SK-N-SH (cell line): ENCODE data around the gene MAPT. TPM values are rescaled to one million over a fixed set of nuclear protein-coding genes. Genes with fewer than 3 reads are reported as not detected.

Source experiments
- CTCF ChIA-PET: fragments of 300-600, 350-600 bp; formaldehyde crosslinking; extraction: SDS; loops from one replicate; lab custom pipeline; 2021; lab: Yijun Ruan, JAX
- POLR2A ChIA-PET: fragments of 350-600 bp; sonication (Branson Sonifier 250); formaldehyde crosslinking; extraction: SDS; loops from one replicate; lab custom pipeline; 2020; ENCODE audit warnings: antibody characterized with exemption, inconsistent platforms; lab: Yijun Ruan, JAX
- DNase-seq: peaks from one replicate; pipeline ENCODE4 v3.0.0; 2012
- H2AFZ ChIP-seq: fragments of 200-600 bp; sonication (generic); 2 replicates; pipeline ENCODE4 v1.8.1; 2016; ENCODE audit warnings: antibody characterized with exemption, mild to moderate bottlenecking, low read depth
- H3F3A ChIP-seq: fragments of 200-600 bp; sonication (generic); replicated peaks from 2 replicates; pipeline ENCODE3; 2016; ENCODE audit warnings: antibody characterized with exemption, mild to moderate bottlenecking; ENCODE audit not compliant: insufficient read depth
- H3K27ac ChIP-seq, 2 experiments: fragments of 200-500 bp in 1 of 2; fragments of 200-600 bp in 1 of 2; sonication (Bioruptor generic) in 1 of 2; sonication (generic), shearing (Covaris generic) in 1 of 2; 2 replicates each; pipeline versions ENCODE4 v1.5.1 to v1.6.1; 2014 to 2016; ENCODE audit warnings: low read depth in 2 of 2, inconsistent platforms in 1 of 2, low read length in 1 of 2, mild to moderate bottlenecking in 1 of 2, mixed read lengths in 1 of 2
- H3K27me3 ChIP-seq: fragments of 200-600 bp; sonication (generic), shearing (Covaris generic); 2 replicates; pipeline ENCODE4 v1.6.1; 2016; ENCODE audit warnings: mixed run types; ENCODE audit not compliant: insufficient read depth
- H3K36me3 ChIP-seq, 2 experiments: fragments of 200-500 bp in 1 of 2; fragments of 200-600 bp in 1 of 2; sonication (Bioruptor generic) in 1 of 2; sonication (generic) in 1 of 2; replicated peaks in 1 of 2; 2 replicates each; pipeline versions ENCODE3 to v1.5.1; 2014 to 2016; ENCODE audit warnings: low read length in 1 of 2, mild to moderate bottlenecking in 1 of 2; ENCODE audit not compliant: insufficient read depth in 2 of 2, control insufficient read depth in 1 of 2
- H3K4me1 ChIP-seq, 2 experiments: fragments of 200-500 bp in 1 of 2; fragments of 200-600 bp in 1 of 2; sonication (Bioruptor generic) in 1 of 2; sonication (generic), shearing (Covaris generic) in 1 of 2; 2 replicates each; pipeline versions ENCODE4 v1.5.1 to v1.6.1; 2014 to 2016; ENCODE audit warnings: low read depth in 1 of 2, low read length in 1 of 2, mixed run types in 1 of 2; ENCODE audit not compliant: insufficient read depth in 2 of 2, control insufficient read depth in 1 of 2
- H3K4me2 ChIP-seq: fragments of 200-600 bp; sonication (generic), shearing (Covaris generic); 2 replicates; pipeline ENCODE4 v1.6.1; 2017; ENCODE audit warnings: mixed run types
- H3K4me3 ChIP-seq, 2 experiments: fragments of 200-500 bp in 1 of 2; fragments of 200-600 bp in 1 of 2; sonication (Bioruptor generic) in 1 of 2; sonication (generic), shearing (Covaris generic) in 1 of 2; 2 replicates each; pipeline versions ENCODE4 v1.5.1 to v1.8.1; 2014 to 2016; ENCODE audit warnings: low read depth in 2 of 2, inconsistent platforms in 1 of 2, low read length in 1 of 2, mild to moderate bottlenecking in 1 of 2, mixed read lengths in 1 of 2, moderate library complexity in 1 of 2
- H3K79me2 ChIP-seq: fragments of 200-600 bp; sonication (generic); 2 replicates; pipeline ENCODE4 v1.8.1; 2017; ENCODE audit warnings: mild to moderate bottlenecking; ENCODE audit not compliant: insufficient read depth
- H3K9ac ChIP-seq: fragments of 200-600 bp; sonication (generic); 2 replicates; pipeline ENCODE4 v1.6.1; 2017; ENCODE audit warnings: mixed run types
- H3K9me2 ChIP-seq: fragments of 200-600 bp; sonication (generic); 2 replicates; pipeline ENCODE4 v1.6.1; 2017; ENCODE audit warnings: mixed run types
- H3K9me3 ChIP-seq: fragments of 200-600 bp; sonication (generic); 2 replicates; pipeline ENCODE4 v1.6.1; 2017; ENCODE audit warnings: mixed run types, mild to moderate bottlenecking, moderate library complexity
- H4K20me1 ChIP-seq: fragments of 200-600 bp; sonication (generic); 2 replicates; pipeline ENCODE4 v1.6.1; 2017; ENCODE audit warnings: mild to moderate bottlenecking, mixed run types; ENCODE audit not compliant: insufficient read depth
- EP300 ChIP-seq, 2 experiments: IDR thresholded peaks; 2 replicates each; pipeline versions ENCODE4 v1.4.0 to v1.6.1; 2012; ENCODE audit warnings: borderline replicate concordance in 1 of 2, low read depth in 1 of 2, low read length in 1 of 2
- EZH2phosphoT487 ChIP-seq: fragments of 200-600 bp; sonication (generic); IDR thresholded peaks from 2 replicates; pipeline ENCODE4 v1.6.1; 2017; ENCODE audit warnings: low read depth, mixed run types, mild to moderate bottlenecking, antibody characterized with exemption, moderate library complexity, borderline replicate concordance
- FOXM1 ChIP-seq: IDR thresholded peaks from 2 replicates; pipeline ENCODE4 v1.4.0; 2012; ENCODE audit warnings: low read depth, mild to moderate bottlenecking
- GATA2 ChIP-seq: sonication (generic); formaldehyde crosslinking; IDR thresholded peaks from 2 replicates; pipeline ENCODE4 v1.5.0; 2020; ENCODE audit warnings: mild to moderate bottlenecking, missing genetic modification reagents
- JUND ChIP-seq: IDR thresholded peaks from 2 replicates; pipeline ENCODE4 v1.4.0; 2012
- MEF2A ChIP-seq: IDR thresholded peaks from 2 replicates; pipeline ENCODE4 v1.4.0; 2012; ENCODE audit warnings: low read depth, borderline replicate concordance
- MXI1 ChIP-seq: IDR thresholded peaks from 2 replicates; pipeline ENCODE4 v1.6.1; 2012; ENCODE audit warnings: mild to moderate bottlenecking, low read depth, low read length, improper control_type of control experiment
- NFIC ChIP-seq: IDR thresholded peaks from 2 replicates; pipeline ENCODE4 v1.4.0; 2012; ENCODE audit warnings: borderline replicate concordance
- RAD21 ChIP-seq: IDR thresholded peaks from 2 replicates; pipeline ENCODE4 v1.6.1; 2012; ENCODE audit warnings: mild to moderate bottlenecking, low read length
- REST ChIP-seq: IDR thresholded peaks from 2 replicates; pipeline ENCODE4 v1.6.1; 2012; ENCODE audit warnings: mild to moderate bottlenecking, low read depth, low read length, moderate library complexity
- SIN3A ChIP-seq: IDR thresholded peaks from 2 replicates; pipeline ENCODE4 v1.6.1; 2012; ENCODE audit warnings: low read depth, mild to moderate bottlenecking, low read length, moderate library complexity, borderline replicate concordance
- SMC3 ChIP-seq: IDR thresholded peaks from 2 replicates; pipeline ENCODE4 v1.6.1; 2012; ENCODE audit warnings: low read depth, low read length, improper control_type of control experiment
- TCF12 ChIP-seq: IDR thresholded peaks from 2 replicates; pipeline ENCODE4 v1.4.0; 2012
- TEAD4 ChIP-seq: IDR thresholded peaks from 2 replicates; pipeline ENCODE4 v1.4.0; 2012; ENCODE audit warnings: mild to moderate bottlenecking, borderline replicate concordance; ENCODE audit not compliant: insufficient read depth
- USF2 ChIP-seq: fragments of 150-350 bp; IDR thresholded peaks from 2 replicates; pipeline ENCODE4 v1.6.1; 2017; ENCODE audit warnings: antibody characterized with exemption, low read length, low read depth, borderline replicate concordance
- WGBS: methylation state at CpG from one replicate; pipeline ENCODE4 v1.1.6; 2017; ENCODE audit warnings: low lambda C conversion rate; 5-methylcytosine and 5-hydroxymethylcytosine counted together
- polyA plus RNA-seq, 3 experiments: library from polyadenylated mRNA; depleted of rRNA; stranded (reverse); fragments of >200 nt; gene quantifications; 2 replicates each; pipeline ENCODE4 v1.2.3, GENCODE V29; 2012

MAPT gene
- polyA plus RNA-seq, 1 of the 3 experiments (the other 2 are of a cell fraction), result 0.74 TPM

GRCh38 chr17:46030752-46031151, 136.4 kb downstream of the MAPT start (continued):
- TF ChIP-seq EP300 (IDR thresholded peaks at IDR 0.05; ENCODE audit: borderline replicate concordance in 1 of 2, low read depth in 1 of 2, low read length in 1 of 2), result no peak

- Histone ChIP-seq H3K79me2 (no peaks in the 10 kb centered on the region), H3K9me2 (no peaks in the 10 kb centered on the region), H3K4me1 (peaks cover 0 to 14% of the 10 kb centered on the region in 2 experiments; a peak in 1 of 4 replicates), H3K4me3 (no peak overlapping the region), H3K27ac (no peak overlapping the region), H3K27me3 (no peaks in the 10 kb centered on the region)
- DNase-seq, result no peak
- CTCF ChIA-PET, result interaction anchor here (0.6 to 6.9 kb wide), 3 partner anchors 13 to 161 kb away, joined by 3 to 50 read pairs (median 4); partner anchors contain the start of gene KANSL1
- no peak for TF ChIP-seq SMC3
- TF ChIP-seq SIN3A, result no peak
- TF ChIP-seq TEAD4, result no peak
- no peak for TF ChIP-seq REST
- TF ChIP-seq TCF12, result no peak
- TF ChIP-seq EP300 (IDR thresholded peaks at IDR 0.05; ENCODE audit: borderline replicate concordance in 1 of 2, low read depth in 1 of 2, low read length in 1 of 2), result no peak
- TF ChIP-seq USF2, result no peak
- no peak for TF ChIP-seq FOXM1
- no peak for TF ChIP-seq MXI1
- TF ChIP-seq, all 33 proteins: peak for 0
- peaks cover 11% of the 10 kb centered on the region for H3F3A ChIP-seq
- WGBS, result 94% methylated on average over 7 of the region's 16 CpGs
- no peak overlapping the region for H3K4me2 ChIP-seq
- H3K9me3 ChIP-seq, result no peaks in the 10 kb centered on the region
- peaks cover 81 to 99% of the 10 kb centered on the region in 2 experiments for H3K36me3 ChIP-seq
- POLR2A ChIA-PET, result interaction anchor here (0.7 kb wide), 1 partner anchor 249 kb away, joined by 4 read pairs; no protein-coding TSS in a partner anchor
- H2AFZ ChIP-seq, result no peak overlapping the region
- peaks cover 4% of the 10 kb centered on the region for H4K20me1 ChIP-seq
- no peak overlapping the region for H3K9ac ChIP-seq
Observed at GRCh38 chr17:46031440-46031839, 137.1 kb downstream of the MAPT start.

- TF ChIP-seq MEF2A, result no peak
- TF ChIP-seq RAD21, result no peak
- TF ChIP-seq GATA2, result no peak
- TF ChIP-seq NFIC, result no peak
- no peak for TF ChIP-seq TEAD4
- no peak for TF ChIP-seq EZH2phosphoT487
- no peak for TF ChIP-seq JUND
- Histone ChIP-seq H3K4me3 (no peak overlapping the region), H3K27me3 (no peaks in the 10 kb centered on the region), H3K4me2 (no peak overlapping the region), H3K9me2 (no peaks in the 10 kb centered on the region), H3K27ac (no peak overlapping the region), H3K9me3 (no peaks in the 10 kb centered on the region), H3F3A (peaks cover 11% of the 10 kb centered on the region), H3K9ac (no peak overlapping the region), H3K79me2 (peaks cover 4% of the 10 kb centered on the region; the same call in 1 of the 2 replicates), H3K4me1 (peaks cover 0 to 13% of the 10 kb centered on the region in 2 experiments; a peak in 1 of 4 replicates), H3K36me3 (peaks cover 84 to 96% of the 10 kb centered on the region in 2 experiments), H4K20me1 (peaks cover 4% of the 10 kb centered on the region), H2AFZ (no peak overlapping the region)
- no peak for DNase-seq
- CTCF ChIA-PET, result interaction anchor here (0.8 to 6.9 kb wide), 5 partner anchors 12 to 181 kb away, joined by 3 to 58 read pairs (median 28); partner anchors contain the start of gene KANSL1
- POLR2A ChIA-PET, result interaction anchor here (0.7 kb wide), 1 partner anchor 248 kb away, joined by 4 read pairs; no protein-coding TSS in a partner anchor
- 87% methylated on average over 7 of the region's 8 CpGs for WGBS
Observed at GRCh38 chr17:46031920-46032319, 137.6 kb downstream of the MAPT start.
